HG03457 (cell line): Measurements from ENCODE around the gene CYP20A1.
A peak's percentile ranks its signal among the peaks of the same experiment; 100 is the strongest.
"Not testable (repeated sequence)": the region's sequence is repeated elsewhere in the genome, so short reads cannot be mapped to it uniquely, and the experiment has no call there.

ENCODE experiments used
- ATAC-seq: cut with Tn5 transposase; IDR thresholded peaks from one replicate; pipeline ENCODE4 v1.9.1; 2021; ENCODE audit warnings: moderate number of reproducible peaks; ENCODE audit not compliant: unreplicated experiment

Gene CYP20A1

GRCh38 chr2:203279288-203279687, 40.5 kb downstream of the CYP20A1 start:
- ATAC-seq = no peak

- no peak for ATAC-seq
Measured at GRCh38 chr2:203280428-203281064, 41.7 kb downstream of the CYP20A1 start.

DNA sequence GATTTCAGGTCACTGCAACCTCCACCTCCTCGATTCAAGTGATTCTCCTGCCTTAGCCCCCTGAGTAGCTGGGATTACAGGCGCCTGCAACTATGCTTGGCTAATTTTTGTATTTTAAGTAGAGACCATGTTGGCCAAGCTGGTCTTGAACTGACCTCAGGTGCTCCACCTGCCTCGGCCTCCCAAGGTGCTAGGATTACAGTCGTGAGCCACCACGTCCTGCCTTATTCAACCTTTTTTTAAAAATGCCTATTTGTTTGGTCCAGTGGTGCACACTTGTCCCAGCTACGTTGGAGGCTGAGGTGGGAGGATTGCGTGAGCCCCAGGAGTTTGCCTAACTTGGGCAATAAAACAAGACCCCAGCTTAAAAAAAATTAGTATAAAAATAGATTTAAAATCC, 43.3 kb downstream of the CYP20A1 start:
- no peak for ATAC-seq

DNA sequence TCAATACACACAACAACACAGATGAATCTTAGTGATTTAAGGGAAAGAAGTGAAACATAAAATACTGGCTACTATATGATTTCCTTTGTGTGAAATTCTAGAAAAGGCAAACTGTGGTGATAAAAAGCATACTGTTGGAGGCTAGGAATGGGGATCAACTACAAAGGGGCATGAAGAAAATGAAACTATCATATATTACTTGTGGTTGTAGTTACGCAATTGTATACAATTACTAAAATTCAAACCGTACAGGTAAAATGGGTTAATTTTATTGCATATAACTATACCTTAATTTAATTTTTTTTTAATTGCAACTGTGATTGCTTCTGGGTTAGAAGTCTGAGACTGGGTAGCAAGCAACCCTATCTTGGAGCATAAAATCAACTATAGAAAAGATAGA, 47.7 kb downstream of the CYP20A1 start:
- ATAC-seq = no peak

- no peak for ATAC-seq
Measured at GRCh38 chr2:203301667-203302066, 62.8 kb downstream of the CYP20A1 start.

DNA sequence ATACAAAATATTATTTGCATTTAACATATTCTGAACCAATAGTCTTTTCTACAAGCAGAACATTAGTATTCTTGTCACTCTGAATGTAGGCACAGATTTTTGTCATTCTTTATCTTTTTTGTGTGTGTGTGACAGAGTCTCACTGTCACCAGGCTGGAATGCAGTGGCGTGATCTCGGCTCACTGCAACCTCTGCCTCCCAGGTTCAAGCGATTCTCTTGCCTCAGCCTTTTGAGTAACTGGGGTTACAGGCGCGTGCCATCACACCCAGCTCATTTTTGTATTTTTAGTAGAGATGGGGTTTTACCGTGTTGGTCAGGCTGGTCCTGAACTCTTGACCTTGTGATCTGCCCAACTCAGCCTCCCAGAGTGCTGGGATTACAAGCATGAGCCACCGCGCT, 63.8 kb downstream of the CYP20A1 start:
- ATAC-seq = not testable (repeated sequence)

DNA sequence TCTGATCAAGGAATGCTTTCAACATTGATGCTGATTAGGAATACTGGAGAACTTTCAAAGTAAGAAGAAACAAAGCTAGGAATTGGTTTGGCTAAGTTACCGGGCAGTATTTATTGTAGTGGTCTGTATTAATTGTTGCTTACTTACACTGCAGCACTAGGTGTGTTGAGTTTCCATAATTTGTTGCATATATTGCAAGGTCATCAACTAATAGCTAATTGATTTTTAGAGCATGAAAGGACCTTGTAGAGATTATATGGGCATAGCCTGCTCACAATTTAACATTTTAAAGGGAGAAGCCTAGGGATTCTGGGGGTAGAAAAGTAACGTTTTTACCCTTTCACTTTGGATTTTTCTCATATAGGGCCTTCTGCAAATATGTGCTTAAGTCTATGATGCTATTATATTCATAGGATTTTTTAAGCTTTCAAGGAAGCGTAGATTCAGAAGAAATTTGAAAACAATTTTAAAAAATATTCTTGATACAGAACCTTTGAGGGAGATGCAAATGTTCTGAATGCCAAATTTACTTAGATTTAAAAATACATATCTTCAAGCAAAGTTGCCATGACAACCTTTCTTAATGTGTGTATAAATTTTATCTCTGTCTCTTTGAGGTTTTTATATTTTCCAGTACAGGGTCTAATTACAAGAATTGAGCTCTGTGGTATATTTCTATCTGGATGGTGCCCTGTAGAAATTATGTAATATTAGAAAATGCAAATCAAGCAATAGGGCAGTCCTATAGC, 72.0 kb downstream of the CYP20A1 start:
- no peak for ATAC-seq

GRCh38 chr2:203326356-203326755, 87.5 kb downstream of the CYP20A1 start:
- ATAC-seq = no peak

- no peak for ATAC-seq
Measured at GRCh38 chr2:203327582-203327900, 88.7 kb downstream of the CYP20A1 start.

- peak; percentile 58 for ATAC-seq
Measured at GRCh38 chr2:203327901-203328759, 89.3 kb downstream of the CYP20A1 start, which contains the start of gene ABI2. TSS of gene ABI2 (plus strand) at chr2:203328394. CDS start at chr2:203328515, 121 bp downstream.

- ATAC-seq = peak; percentile 41
Measured at GRCh38 chr2:203328760-203329540, 90.1 kb downstream of the CYP20A1 start.

- ATAC-seq = no peak
Measured at GRCh38 chr2:203330434-203330833, 91.6 kb downstream of the CYP20A1 start.

- ATAC-seq = no peak
Measured at GRCh38 chr2:203338322-203338721, 99.5 kb downstream of the CYP20A1 start.

GRCh38 chr2:203340791-203341487, 102.1 kb downstream of the CYP20A1 start:
- ATAC-seq = no peak

- ATAC-seq = no peak
Measured at GRCh38 chr2:203341741-203342310, 103.0 kb downstream of the CYP20A1 start.

GRCh38 chr2:203342374-203342773, 103.6 kb downstream of the CYP20A1 start:
- ATAC-seq = not testable (repeated sequence)

DNA sequence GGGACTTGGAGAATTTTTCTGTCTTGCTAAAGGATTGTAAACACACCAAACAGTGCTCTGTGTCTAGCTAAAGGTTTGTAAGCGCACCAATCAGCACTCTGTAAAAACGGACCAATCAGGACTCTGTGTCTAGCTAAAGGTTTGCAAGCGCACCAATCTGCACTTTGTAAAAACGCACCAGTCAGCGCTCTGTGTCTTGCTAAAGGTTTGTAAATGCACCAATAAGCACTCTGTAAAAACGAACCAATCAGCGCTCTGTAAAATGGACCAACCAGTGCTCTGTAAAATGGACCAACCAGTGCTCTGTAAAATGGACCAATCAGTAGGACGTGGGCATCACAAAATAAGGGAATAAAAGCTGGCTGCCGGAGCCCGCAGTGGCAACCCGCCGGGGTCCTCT, 105.8 kb downstream of the CYP20A1 start:
- ATAC-seq = no peak

- no peak for ATAC-seq
Measured at GRCh38 chr2:203346612-203347011, 107.8 kb downstream of the CYP20A1 start.

GRCh38 chr2:203347375-203347774, 108.6 kb downstream of the CYP20A1 start:
- no peak for ATAC-seq
